GM06990 (cell line): ENCODE results near the gene CHAF1A.

Source experiments
- DNase-seq: peaks from one replicate; pipeline ENCODE4 v3.0.0-alpha.2; 2011; ENCODE audit not compliant: insufficient read length; ENCODE audit errors: extremely low read depth
- H3K27me3 ChIP-seq: replicated peaks from 2 replicates; pipeline ENCODE4 v1.6.0; 2011; ENCODE audit warnings: low read length; ENCODE audit not compliant: control insufficient read depth, insufficient read depth
- H3K36me3 ChIP-seq: 2 replicates; pipeline ENCODE4 v1.5.1; 2011; ENCODE audit warnings: low read length; ENCODE audit not compliant: control insufficient read depth, insufficient read depth
- H3K4me3 ChIP-seq: replicated peaks from 2 replicates; pipeline ENCODE4 v1.5.1; 2011; ENCODE audit warnings: low read depth, mild to moderate bottlenecking, control low read depth, low read length
- CTCF ChIP-seq: IDR thresholded peaks from 2 replicates; pipeline ENCODE4 v1.5.1; 2011; ENCODE audit warnings: low read length, control low read depth, mild to moderate bottlenecking, inconsistent platforms; ENCODE audit not compliant: insufficient read depth, poor library complexity, severe bottlenecking

Gene CHAF1A

GRCh38 chr19:4390017-4390566 is 12.3 kb upstream of the CHAF1A start:
- DNase-seq, result no peak
- no peak for TF ChIP-seq CTCF
- Histone ChIP-seq H3K27me3 (no peaks in the 10 kb centered on the region), H3K4me3 (no peak overlapping the region), H3K36me3 (peaks cover 21% of the 10 kb centered on the region)

- Histone ChIP-seq H3K36me3 (peaks cover 21% of the 10 kb centered on the region), H3K4me3 (no peak overlapping the region), H3K27me3 (no peaks in the 10 kb centered on the region)
- no peak for DNase-seq
- TF ChIP-seq CTCF, result no peak
Measured at GRCh38 chr19:4390567-4391305, 11.7 kb upstream of the CHAF1A start.

GRCh38 chr19:4391306-4391693 is 11.1 kb upstream of the CHAF1A start:
- no peak for DNase-seq

GRCh38 chr19:4391701-4392483 is 10.5 kb upstream of the CHAF1A start:
- no peak for TF ChIP-seq CTCF
- Histone ChIP-seq H3K27me3 (no peaks in the 10 kb centered on the region), H3K4me3 (no peak overlapping the region), H3K36me3 (peaks cover 19% of the 10 kb centered on the region)
- DNase-seq, result no peak

More at GRCh38 chr19:4391306-4391693, 11.1 kb upstream of the CHAF1A start:
- Histone ChIP-seq H3K4me3 (no peak overlapping the region), H3K27me3 (no peaks in the 10 kb centered on the region), H3K36me3 (peaks cover 21% of the 10 kb centered on the region)
- no peak for TF ChIP-seq CTCF

- no peak for TF ChIP-seq CTCF
- no peak for DNase-seq
- H3K36me3 ChIP-seq, result peaks cover 13% of the 10 kb centered on the region
- H3K27me3 ChIP-seq, result no peaks in the 10 kb centered on the region
- no peak overlapping the region for H3K4me3 ChIP-seq
Measured at GRCh38 chr19:4393947-4394590, 8.4 kb upstream of the CHAF1A start.
